WERI-Rb-1 (cell line): ENCODE measurements around the gene GOLGB1.

ENCODE experiments used
- DNase-seq: peaks from one replicate; pipeline ENCODE4 v3.0.0-alpha.2; 2020
- H3K27ac ChIP-seq: fragments of 250-450 bp; sonication (Bioruptor Pico); 2 replicates; pipeline ENCODE4 v1.5.1; 2020; ENCODE audit warnings: mild to moderate bottlenecking, moderate library complexity
- H3K27me3 ChIP-seq: fragments of 250-450 bp; sonication (Bioruptor Pico); 2 replicates; pipeline ENCODE4 v1.5.1; 2021; ENCODE audit warnings: mild to moderate bottlenecking, low read depth, moderate library complexity; ENCODE audit not compliant: insufficient read depth, severe bottlenecking
- H3K36me3 ChIP-seq: fragments of 250-450 bp; sonication (Bioruptor Pico); 2 replicates; pipeline ENCODE4 v1.5.1; 2020; ENCODE audit warnings: mild to moderate bottlenecking, moderate library complexity
- H3K4me3 ChIP-seq: 2 replicates; pipeline ENCODE4 v1.5.1; 2011; ENCODE audit warnings: low read depth, mild to moderate bottlenecking, control low read depth, low read length
- H3K9me3 ChIP-seq: fragments of 250-450 bp; sonication (Bioruptor Pico); 2 replicates; pipeline ENCODE4 v1.5.1; 2021; ENCODE audit warnings: mild to moderate bottlenecking, moderate library complexity; ENCODE audit not compliant: severe bottlenecking
- CTCF ChIP-seq: IDR thresholded peaks from 2 replicates; pipeline ENCODE4 v1.5.1; 2011; ENCODE audit warnings: low read depth, mild to moderate bottlenecking, control low read depth, inconsistent platforms, low read length

Gene GOLGB1

GRCh38 chr3:121707531-121708273 lies 41.8 kb downstream of the GOLGB1 start:
- H3K27ac ChIP-seq, result no peak overlapping the region
- no peaks in the 10 kb centered on the region for H3K27me3 ChIP-seq
- peaks cover 54% of the 10 kb centered on the region for H3K36me3 ChIP-seq
- no peak for TF ChIP-seq CTCF
- no peak for DNase-seq
- H3K4me3 ChIP-seq, result no peak overlapping the region
- no peaks in the 10 kb centered on the region for H3K9me3 ChIP-seq

GRCh38 chr3:121705541-121705940 lies 44.0 kb downstream of the GOLGB1 start:
- Histone ChIP-seq H3K36me3 (peaks cover 58% of the 10 kb centered on the region), H3K4me3 (no peak overlapping the region), H3K27me3 (no peaks in the 10 kb centered on the region), H3K9me3 (no peaks in the 10 kb centered on the region), H3K27ac (no peak overlapping the region)
- no peak for TF ChIP-seq CTCF
- DNase-seq, result no peak

GRCh38 chr3:121703973-121704372 lies 45.6 kb downstream of the GOLGB1 start:
- DNase-seq, result no peak
- H3K9me3 ChIP-seq, result no peaks in the 10 kb centered on the region
- TF ChIP-seq CTCF, result no peak
- no peak overlapping the region for H3K27ac ChIP-seq
- H3K27me3 ChIP-seq, result no peaks in the 10 kb centered on the region
- H3K4me3 ChIP-seq, result no peak overlapping the region
- peaks cover 65% of the 10 kb centered on the region for H3K36me3 ChIP-seq

DNA sequence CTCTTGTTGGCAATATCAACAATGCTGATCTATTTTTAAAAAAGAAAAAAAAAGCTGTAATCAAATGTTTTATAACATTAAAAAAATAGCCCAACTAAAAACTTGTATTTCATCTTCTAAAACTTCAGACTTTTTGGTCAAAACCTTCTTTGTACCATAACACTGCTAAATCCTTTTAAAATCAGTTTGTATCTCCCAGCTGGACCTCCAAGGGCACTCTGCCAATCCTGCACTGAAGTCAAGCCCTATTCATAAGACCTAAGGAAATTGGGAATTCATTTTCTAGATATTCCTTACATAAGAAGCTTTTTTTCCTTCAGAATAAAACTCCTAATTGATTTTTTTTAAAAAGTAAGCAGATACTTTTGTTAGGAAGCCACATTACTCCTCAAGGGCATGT lies 50.6 kb downstream of the GOLGB1 start:
- TF ChIP-seq CTCF, result no peak
- no peak for DNase-seq
- Histone ChIP-seq H3K27me3 (no peaks in the 10 kb centered on the region), H3K36me3 (peaks cover 78% of the 10 kb centered on the region), H3K4me3 (no peak overlapping the region), H3K9me3 (peaks cover 4% of the 10 kb centered on the region), H3K27ac (no peak overlapping the region)

GRCh38 chr3:121698476-121698875 lies 51.1 kb downstream of the GOLGB1 start:
- peaks cover 78% of the 10 kb centered on the region for H3K36me3 ChIP-seq
- no peak for DNase-seq
- H3K4me3 ChIP-seq, result no peak overlapping the region
- no peak overlapping the region for H3K27ac ChIP-seq
- no peaks in the 10 kb centered on the region for H3K27me3 ChIP-seq
- no peak for TF ChIP-seq CTCF
- peaks cover 4% of the 10 kb centered on the region for H3K9me3 ChIP-seq

GRCh38 chr3:121696186-121696585 lies 53.4 kb downstream of the GOLGB1 start:
- Histone ChIP-seq H3K36me3 (peaks cover 82% of the 10 kb centered on the region), H3K9me3 (peaks cover 4% of the 10 kb centered on the region), H3K4me3 (no peak overlapping the region), H3K27me3 (no peaks in the 10 kb centered on the region), H3K27ac (no peak overlapping the region)
- no peak for DNase-seq
- no peak for TF ChIP-seq CTCF
